Upper lobe of right lung (tissue), 1 donor: Measurements from ENCODE around the gene TAS2R13. TPM values are rescaled to one million over a fixed set of nuclear protein-coding genes. Genes with fewer than 3 reads are reported as not detected.

Experiments used
- ATAC-seq: fragments of 200-7000 bp; cut with Tn5 transposase; one replicate; pipeline ENCODE4 v1.9.1; 2020; ENCODE audit warnings: mild to moderate bottlenecking, moderate library complexity
- DNase-seq: peaks from one replicate; pipeline ENCODE4 v3.0.0-alpha.2; 2020
- H3K27ac ChIP-seq: fragments of 200-600 bp; one replicate; pipeline ENCODE4 v1.8.0; 2022
- H3K27me3 ChIP-seq: fragments of 200-600 bp; one replicate; pipeline ENCODE4 v1.8.0; 2022; ENCODE audit warnings: mild to moderate bottlenecking
- H3K36me3 ChIP-seq: fragments of 200-600 bp; one replicate; pipeline ENCODE4 v1.8.0; 2022
- H3K4me1 ChIP-seq: fragments of 200-600 bp; one replicate; pipeline ENCODE4 v1.8.0; 2022
- H3K4me3 ChIP-seq: fragments of 200-600 bp; one replicate; pipeline ENCODE4 v1.8.0; 2022; ENCODE audit warnings: mild to moderate bottlenecking
- H3K9me3 ChIP-seq: fragments of 200-600 bp; one replicate; pipeline ENCODE4 v1.8.0; 2022
- intact Hi-C: fragments of 100-400 bp; cut with DNase I; formaldehyde crosslinking; loops from one replicate; pipeline ENCODE4 v1.11.0; 2022
- long read RNA-seq: library from polyadenylated mRNA; unstranded; transcript quantifications from one replicate; pipeline ENCODE4 v2.0.0, GENCODE V29; 2021
- total RNA-seq: library from RNA; stranded (reverse); fragmentation: NEBNext Ultra II Directional; extraction: Animal tissue kit (Norgen Biotek cat#: 25700); gene quantifications from one replicate; pipeline ENCODE4 v1.2.1, GENCODE V29; 2021
- TF ChIP-seq, protein P1 (sequence below): fragments of 200-600 bp; IDR thresholded peaks from one replicate; pipeline ENCODE4 v1.8.0; 2022; ENCODE audit warnings: antibody characterized with exemption
- donor health status: DM: no; HTN: yes; CAD: no; lungs with severe emphysema.

The TAS2R13 gene, protein sequence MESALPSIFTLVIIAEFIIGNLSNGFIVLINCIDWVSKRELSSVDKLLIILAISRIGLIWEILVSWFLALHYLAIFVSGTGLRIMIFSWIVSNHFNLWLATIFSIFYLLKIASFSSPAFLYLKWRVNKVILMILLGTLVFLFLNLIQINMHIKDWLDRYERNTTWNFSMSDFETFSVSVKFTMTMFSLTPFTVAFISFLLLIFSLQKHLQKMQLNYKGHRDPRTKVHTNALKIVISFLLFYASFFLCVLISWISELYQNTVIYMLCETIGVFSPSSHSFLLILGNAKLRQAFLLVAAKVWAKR
- 1.3 TPM for total RNA-seq
- long read RNA-seq, result 0 reads

DNA sequence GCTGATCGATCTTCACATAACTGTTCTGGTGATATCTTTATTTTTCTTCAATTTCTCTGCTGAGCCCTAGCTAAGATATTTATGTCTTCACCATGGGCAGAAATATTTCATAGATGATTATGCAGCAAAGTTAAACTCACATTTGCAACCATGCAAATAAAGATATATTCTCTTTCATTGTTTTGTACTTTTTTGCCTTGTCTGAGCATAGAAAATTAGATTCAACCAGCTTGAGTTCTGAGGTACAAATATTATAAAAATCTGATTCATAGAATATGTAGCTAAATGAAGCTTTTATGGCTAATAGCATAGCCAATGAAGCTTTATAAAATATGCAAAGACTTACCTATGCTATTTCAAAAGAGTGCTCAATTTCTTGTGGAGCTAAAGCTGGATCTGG is at the start of gene TAS2R13:
Gene TAS2R13, minus strand, starts transcription at position 101 of the 400 bp plus-strand sequence. CDS start 264 bp downstream, outside the sequence.
- ATAC-seq (no peak), DNase-seq (no peak)
- TF ChIP-seq, protein P1, sequence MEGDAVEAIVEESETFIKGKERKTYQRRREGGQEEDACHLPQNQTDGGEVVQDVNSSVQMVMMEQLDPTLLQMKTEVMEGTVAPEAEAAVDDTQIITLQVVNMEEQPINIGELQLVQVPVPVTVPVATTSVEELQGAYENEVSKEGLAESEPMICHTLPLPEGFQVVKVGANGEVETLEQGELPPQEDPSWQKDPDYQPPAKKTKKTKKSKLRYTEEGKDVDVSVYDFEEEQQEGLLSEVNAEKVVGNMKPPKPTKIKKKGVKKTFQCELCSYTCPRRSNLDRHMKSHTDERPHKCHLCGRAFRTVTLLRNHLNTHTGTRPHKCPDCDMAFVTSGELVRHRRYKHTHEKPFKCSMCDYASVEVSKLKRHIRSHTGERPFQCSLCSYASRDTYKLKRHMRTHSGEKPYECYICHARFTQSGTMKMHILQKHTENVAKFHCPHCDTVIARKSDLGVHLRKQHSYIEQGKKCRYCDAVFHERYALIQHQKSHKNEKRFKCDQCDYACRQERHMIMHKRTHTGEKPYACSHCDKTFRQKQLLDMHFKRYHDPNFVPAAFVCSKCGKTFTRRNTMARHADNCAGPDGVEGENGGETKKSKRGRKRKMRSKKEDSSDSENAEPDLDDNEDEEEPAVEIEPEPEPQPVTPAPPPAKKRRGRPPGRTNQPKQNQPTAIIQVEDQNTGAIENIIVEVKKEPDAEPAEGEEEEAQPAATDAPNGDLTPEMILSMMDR, result no peak
- intact Hi-C loops, result no loop called here
- no peak within 1 kb of the TSS for H3K4me3 ChIP-seq
- no peak within 1 kb of the TSS for H3K27ac ChIP-seq
- peaks cover 10% of the 10 kb centered on the region for H3K9me3 ChIP-seq
- H3K27me3 ChIP-seq, result no peaks in the 10 kb centered on the region
- H3K4me1 ChIP-seq, result no peaks in the 10 kb centered on the region
- no peaks in the 10 kb centered on the region for H3K36me3 ChIP-seq

DNA sequence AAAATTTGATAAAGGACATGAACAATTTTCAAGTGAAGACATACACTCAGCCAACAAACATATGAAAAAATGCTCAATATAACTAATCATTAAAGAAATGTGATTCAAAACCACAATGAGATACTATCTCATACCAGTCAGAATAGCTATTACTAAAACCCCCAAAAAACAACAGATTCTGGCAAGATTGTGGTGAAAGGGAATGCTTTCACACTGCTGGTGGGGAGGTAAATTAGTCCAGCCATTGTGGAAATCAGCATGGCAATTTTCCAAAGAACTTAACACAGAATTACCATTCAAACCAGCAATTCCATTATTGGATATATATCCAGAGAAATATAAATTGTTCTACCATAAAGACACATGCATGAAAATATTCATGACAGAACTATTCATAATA is 48.4 kb upstream of the TAS2R13 start:
- TF ChIP-seq, protein P1, result no peak
- H3K9me3 ChIP-seq, result no peaks in the 10 kb centered on the region
- no peaks in the 10 kb centered on the region for H3K27me3 ChIP-seq
- DNase-seq (no peak), ATAC-seq (no peak)
- H3K4me3 ChIP-seq, result no peak overlapping the region
- intact Hi-C loops, result no loop called here
- no peak overlapping the region for H3K27ac ChIP-seq
- no peaks in the 10 kb centered on the region for H3K4me1 ChIP-seq
- H3K36me3 ChIP-seq, result no peaks in the 10 kb centered on the region

DNA sequence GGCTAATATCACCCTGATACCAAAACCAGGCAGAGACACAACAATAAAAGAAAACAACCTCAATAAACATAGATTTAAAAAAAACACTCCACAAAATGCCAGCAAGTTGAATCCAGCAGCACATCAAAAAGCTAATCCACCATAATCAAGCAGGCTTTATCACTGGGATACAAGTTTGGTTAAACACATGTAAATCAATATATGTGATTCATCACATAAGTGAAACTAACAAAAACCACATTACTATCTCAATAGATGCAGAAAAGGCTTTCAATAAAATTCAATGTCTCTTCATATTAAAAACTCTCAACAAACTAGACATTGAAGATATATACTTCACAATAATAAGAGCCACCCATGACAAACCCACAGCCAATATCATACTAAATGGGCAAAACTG is 46.7 kb upstream of the TAS2R13 start:
- DNase-seq (no peak), ATAC-seq (no peak)
- no peaks in the 10 kb centered on the region for H3K27me3 ChIP-seq
- H3K36me3 ChIP-seq, result no peaks in the 10 kb centered on the region
- no peaks in the 10 kb centered on the region for H3K9me3 ChIP-seq
- H3K27ac ChIP-seq, result no peak overlapping the region
- intact Hi-C loops, result no loop called here
- no peaks in the 10 kb centered on the region for H3K4me1 ChIP-seq
- no peak overlapping the region for H3K4me3 ChIP-seq
- TF ChIP-seq, protein P1, result no peak

DNA sequence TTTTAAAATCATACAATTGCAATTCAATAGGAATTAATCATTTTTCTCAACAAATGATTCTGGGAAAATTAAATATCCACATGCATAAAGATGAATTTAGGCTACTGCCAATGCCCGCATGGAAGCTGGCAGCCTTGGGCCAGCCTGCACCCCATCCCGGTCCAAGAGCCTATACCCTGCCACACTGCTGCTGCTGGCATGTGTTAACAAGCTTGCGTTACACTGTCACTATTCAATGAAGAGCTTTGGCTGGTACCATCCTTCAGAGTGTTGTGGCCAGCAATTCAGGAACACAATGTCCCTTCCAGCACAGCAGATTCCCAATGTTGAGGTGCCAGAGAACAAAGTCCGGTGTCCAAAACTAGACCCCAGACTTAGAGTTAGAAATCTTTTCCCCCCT is 43.3 kb upstream of the TAS2R13 start:
- Histone ChIP-seq H3K4me3 (no peak overlapping the region), H3K4me1 (no peaks in the 10 kb centered on the region), H3K9me3 (no peaks in the 10 kb centered on the region), H3K27ac (no peak overlapping the region), H3K36me3 (no peaks in the 10 kb centered on the region), H3K27me3 (no peaks in the 10 kb centered on the region)
- TF ChIP-seq, protein P1, result no peak
- ATAC-seq, result no peak
- intact Hi-C loops, result no loop called here
- DNase-seq, result no peak

DNA sequence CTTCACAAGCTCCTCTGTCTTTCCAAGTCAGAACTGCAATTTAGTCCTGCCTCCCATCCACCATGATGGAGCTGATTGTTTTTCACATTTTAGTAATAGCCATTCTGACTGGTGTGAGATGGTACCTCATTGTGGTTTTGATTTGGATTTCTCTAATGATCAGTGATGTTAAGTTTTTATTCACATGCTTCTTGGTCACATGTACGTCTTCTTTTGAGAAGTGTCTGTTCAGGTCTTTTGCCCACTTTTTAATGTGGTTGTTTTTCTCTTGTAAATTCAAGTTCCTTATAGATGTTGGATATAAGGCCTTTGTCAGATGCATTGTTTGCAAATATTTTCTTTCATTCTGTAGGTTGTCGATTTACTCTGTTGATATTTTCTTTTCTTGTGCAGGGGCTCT is 33.8 kb upstream of the TAS2R13 start:
- intact Hi-C loops, result no loop called here
- Histone ChIP-seq H3K27ac (no peak overlapping the region), H3K36me3 (no peaks in the 10 kb centered on the region), H3K4me3 (no peak overlapping the region), H3K4me1 (no peaks in the 10 kb centered on the region), H3K9me3 (no peaks in the 10 kb centered on the region), H3K27me3 (no peaks in the 10 kb centered on the region)
- ATAC-seq (no peak), DNase-seq (no peak)
- TF ChIP-seq, protein P1, result no peak
